Fibroblast of lung (primary cell): ENCODE results near the gene HRCT1.

Experiments
- CTCF ChIP-seq, 2 donors: IDR thresholded peaks in 1 of 2; conservative IDR thresholded peaks in 1 of 2; 1 replicate in 1 of 2; 2 replicates in 1 of 2; pipeline ENCODE4 v1.5.1; 2011 to 2012; ENCODE audit warnings: low read length in 2 of 2, control low read depth in 1 of 2, inconsistent platforms in 1 of 2, low read depth in 1 of 2, mild to moderate bottlenecking in 1 of 2
- EZH2 ChIP-seq: IDR thresholded peaks from 2 replicates; pipeline ENCODE4 v1.5.1; 2012; ENCODE audit warnings: low read length, control low read depth, mild to moderate bottlenecking; ENCODE audit errors: missing control alignments

GRCh38 chr9:35882996-35883395 lies 23.0 kb upstream of the HRCT1 start:
- TF ChIP-seq CTCF (conservative IDR thresholded peaks at IDR 0.05 in 1 of 2, IDR thresholded peaks at IDR 0.05 in 1 of 2; ENCODE audit: low read depth in 1 of 2, low read length in 2 of 2): no peak
- TF ChIP-seq EZH2: no peak
